NCI-H510A (cell line): Measurements from ENCODE around the gene CARD11.
A peak's percentile ranks its signal among the peaks of the same experiment; 100 is the strongest.

Source experiments
- DNase-seq: peaks from one replicate; lab custom pipeline; 2025; lab: John Stamatoyannopoulos, UW

Gene CARD11

DNA sequence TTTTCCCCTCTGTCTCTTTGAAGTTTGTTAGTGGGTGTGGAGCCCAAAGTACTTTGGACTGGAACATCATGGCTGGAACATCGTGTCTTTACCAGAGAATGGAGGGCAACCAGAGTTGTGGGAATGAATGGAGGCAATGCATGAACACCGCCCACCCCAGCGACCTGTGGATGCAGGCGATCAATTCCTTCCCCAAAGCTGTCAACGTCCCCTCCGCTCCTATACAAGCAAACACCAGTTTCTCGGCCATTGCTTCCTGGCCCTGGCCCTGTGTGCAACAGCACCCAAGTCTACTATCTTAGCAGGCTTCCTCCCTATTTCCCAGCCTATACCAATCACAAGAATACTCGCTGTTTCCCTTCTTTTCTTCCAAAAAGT is 62.6 kb downstream of the CARD11 start:
- no peak for DNase-seq

DNA sequence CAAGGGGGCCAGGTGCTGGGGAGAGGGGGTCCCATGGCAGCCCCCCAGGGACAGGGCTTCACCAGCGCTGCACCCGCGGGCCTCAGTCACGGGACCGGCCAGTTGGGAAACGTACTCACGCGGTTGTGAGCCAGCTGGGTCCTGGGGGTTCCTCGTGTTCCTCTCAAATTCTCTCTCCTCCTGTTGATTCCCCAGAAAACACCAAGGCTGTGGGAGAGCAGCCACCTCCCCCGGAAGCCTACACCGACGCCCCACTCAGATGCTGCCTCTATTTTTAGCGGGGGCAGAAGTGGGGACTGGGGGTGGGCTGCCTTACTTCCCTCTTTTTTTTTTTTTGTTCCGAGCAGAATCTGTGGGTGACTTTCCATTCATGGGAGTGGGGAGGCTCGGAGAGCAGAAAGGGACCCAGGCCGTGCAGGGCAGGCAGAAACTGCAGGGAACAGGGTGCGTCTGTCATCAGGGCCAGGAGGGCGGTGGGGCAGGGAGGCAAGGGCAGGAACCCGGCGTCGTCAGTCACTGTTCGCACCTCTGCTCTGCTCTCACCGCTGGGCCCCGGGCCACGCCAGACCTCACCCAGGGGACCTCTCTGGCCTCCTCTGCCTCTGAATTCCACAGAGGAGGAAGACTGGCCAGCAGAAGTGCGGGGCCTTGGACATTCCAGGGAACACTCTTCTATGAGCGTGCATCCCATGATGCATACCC is 63.1 kb downstream of the CARD11 start:
- no peak for DNase-seq

DNA sequence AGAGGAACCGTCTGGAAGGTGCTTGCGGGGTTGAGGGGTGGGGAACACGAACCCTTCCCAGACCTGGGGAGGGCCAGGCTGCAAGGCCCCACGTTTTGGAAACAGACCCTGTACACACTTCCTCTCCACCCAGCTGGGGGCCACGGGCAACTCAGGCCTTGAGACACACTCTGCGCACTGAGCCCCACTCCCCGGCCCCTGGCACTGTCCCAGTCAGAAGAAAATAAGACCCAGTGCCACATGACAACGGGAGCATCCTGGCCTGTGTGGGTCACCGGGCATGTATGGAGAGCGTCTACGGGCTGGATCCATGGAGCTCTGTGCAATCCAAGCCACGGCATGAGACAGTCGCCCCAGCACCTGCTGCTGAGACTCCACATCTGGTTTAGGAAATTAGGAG is 63.7 kb downstream of the CARD11 start:
- DNase-seq = no peak

DNA sequence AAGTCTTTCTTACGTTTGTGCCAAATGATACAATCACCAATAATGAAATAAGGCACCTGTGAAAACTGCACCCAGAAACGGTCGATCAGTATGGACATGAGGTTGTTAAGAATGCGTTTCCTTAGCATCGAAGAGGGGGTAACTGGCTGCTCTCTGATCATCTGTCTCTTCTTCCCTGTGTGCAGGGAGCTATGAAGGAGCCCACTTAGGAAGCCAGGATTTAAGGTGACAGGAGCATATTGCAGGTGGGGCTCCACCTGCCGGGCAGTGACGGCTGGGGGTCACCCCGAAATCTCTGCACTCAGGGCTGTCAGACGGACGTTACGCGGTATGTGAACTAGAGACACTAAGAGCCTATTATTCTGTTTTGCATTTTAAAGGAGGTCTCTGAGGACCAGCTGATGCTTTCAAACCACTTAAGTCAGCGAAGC is 64.5 kb downstream of the CARD11 start:
- DNase-seq = no peak

DNA sequence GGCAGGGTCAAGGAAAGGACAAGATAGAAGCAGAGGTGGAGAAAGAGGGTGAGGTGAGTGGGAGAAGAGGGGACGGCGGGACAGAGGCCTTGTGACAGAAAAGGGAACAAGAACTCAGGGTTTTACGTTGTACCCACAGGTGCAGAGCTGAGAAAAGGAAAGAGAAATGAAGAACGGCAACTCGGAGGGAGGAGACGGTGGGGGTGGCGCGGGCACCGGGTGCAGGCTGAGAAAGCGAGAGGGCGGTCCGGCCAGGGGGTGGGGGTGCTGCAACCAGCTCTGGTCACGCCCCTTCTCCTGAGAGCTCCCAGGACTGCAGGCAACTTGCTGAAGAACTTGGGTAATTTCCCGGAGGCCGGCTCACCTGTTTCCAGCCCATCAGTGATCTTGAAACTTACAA is 65.3 kb downstream of the CARD11 start:
- DNase-seq = no peak

- DNase-seq = no peak
Measured at GRCh38 chr7:2975821-2976371, 67.8 kb downstream of the CARD11 start.

GRCh38 chr7:2974093-2974819 is 69.4 kb downstream of the CARD11 start:
- no peak for DNase-seq

- no peak for DNase-seq
Measured at GRCh38 chr7:2972835-2973161, 70.9 kb downstream of the CARD11 start.

DNA sequence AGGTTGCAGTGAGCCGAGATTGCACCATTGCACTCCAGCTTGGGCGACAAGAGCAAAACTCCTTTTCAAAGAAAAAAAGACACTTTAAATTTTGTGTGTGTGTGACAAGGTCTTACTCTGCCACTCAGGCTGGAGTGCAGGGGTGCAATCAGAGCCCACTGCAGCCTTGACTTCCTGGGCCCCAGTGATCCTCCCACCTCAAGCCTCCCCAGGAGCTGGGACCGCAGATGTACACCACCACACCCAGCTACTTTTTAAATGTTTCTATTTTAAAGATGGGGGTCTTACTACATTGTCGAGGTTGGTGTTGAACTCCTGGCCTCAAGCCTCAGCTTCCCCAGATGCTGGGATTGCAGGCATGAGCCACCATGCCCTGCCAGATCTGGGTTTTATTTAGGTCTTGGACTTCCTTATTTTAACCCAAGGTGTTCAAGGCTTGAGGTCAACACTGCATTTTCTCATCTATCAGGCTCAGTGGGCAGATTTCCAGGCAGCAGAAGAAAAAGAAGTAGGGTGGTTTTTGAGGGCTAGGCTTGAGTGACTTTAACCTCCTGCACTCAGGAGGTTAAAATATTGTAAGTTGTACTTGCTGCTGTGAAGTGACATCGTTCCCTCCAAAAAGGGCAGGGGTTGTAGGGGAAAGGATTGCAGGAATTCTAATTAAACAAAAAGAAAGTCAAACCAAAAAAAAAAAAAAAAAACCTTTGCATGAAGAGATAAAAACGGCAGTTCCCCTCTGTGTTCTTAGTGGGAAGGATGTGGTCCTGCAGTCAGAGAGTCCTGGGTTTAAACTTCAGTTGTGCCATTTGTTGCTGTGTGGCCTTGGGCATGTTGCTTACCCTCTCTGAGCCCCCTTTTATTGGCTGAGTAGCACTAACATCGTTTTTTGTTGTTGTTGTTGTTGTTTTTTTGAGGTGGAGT is 71.5 kb downstream of the CARD11 start:
- DNase-seq = no peak

GRCh38 chr7:2970861-2971260 is 72.8 kb downstream of the CARD11 start:
- DNase-seq = no peak

DNA sequence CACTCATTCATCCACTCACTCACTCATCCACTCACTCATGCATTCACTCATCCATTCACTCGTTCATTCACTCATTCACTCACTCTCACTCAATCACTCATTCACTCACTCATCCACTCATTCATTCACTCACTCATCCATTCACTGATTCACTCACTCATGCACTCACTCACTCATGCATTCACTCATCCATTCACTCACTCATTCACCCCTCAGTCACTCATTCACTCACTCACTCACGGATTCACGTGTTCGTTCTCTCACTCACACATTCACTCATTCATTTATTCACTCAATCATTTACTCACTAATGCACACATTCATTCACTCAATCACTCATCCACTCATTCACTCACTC is 73.4 kb downstream of the CARD11 start:
- DNase-seq = no peak

GRCh38 chr7:2969398-2970306 is 74.0 kb downstream of the CARD11 start:
- DNase-seq = no peak

DNA sequence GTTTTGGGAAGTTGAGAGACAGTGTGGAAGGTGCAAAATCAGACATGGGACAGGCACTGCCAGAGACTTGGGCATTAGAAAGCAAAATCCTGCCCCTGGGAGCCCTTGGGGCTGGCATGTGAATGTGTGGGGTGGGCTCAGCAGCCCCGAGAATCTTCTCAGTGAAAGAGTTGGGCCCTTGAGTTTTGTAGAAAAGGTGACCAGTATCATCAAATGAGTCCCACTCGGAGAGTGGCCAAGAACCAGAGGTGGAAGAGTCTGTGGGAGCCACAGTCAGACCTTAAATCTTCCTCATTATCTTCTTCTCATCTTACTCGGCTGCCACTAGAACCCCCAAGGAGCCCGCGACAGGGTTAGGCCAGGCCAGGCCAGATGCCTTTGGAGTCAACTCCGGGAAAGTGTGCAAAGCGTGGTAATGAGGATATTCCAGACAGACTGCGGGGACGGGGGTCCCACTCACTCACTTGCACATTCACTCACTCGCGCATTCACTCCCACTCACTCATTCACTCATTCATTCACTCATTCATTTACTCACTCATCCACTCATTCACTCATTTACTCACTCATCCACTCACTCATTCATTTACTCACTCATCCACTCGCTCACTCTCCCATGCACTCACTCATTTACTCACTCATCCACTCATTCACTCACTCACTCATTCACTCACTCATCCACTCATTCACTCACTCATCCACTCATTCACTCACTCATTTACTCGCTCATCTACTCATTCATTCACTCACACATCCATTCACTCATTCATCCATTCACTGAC is 74.9 kb downstream of the CARD11 start:
- DNase-seq = no peak

DNA sequence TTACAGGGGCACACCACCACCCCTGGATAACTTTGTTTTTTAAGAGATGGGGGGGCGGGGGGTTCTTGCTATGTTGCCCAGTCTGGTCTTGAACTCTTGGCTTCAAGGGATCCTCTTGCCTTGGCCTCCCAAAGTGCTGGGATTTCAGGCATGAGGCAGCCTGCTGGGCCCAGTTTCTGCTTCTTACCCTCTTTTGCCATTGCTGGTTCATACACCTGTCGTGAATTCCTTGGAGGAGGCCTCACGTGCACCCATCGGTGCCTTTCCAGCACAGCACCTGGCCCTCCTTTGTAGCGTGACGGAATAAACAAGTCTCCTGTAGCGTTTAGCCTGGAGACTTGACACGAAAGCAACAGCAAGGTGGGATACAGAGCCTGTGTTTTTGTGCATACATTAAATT is 75.5 kb downstream of the CARD11 start:
- DNase-seq = peak; percentile 51

- DNase-seq = no peak
Measured at GRCh38 chr7:2967705-2968104, 76.0 kb downstream of the CARD11 start.

- no peak for DNase-seq
Measured at GRCh38 chr7:2967253-2967652, 76.4 kb downstream of the CARD11 start.

DNA sequence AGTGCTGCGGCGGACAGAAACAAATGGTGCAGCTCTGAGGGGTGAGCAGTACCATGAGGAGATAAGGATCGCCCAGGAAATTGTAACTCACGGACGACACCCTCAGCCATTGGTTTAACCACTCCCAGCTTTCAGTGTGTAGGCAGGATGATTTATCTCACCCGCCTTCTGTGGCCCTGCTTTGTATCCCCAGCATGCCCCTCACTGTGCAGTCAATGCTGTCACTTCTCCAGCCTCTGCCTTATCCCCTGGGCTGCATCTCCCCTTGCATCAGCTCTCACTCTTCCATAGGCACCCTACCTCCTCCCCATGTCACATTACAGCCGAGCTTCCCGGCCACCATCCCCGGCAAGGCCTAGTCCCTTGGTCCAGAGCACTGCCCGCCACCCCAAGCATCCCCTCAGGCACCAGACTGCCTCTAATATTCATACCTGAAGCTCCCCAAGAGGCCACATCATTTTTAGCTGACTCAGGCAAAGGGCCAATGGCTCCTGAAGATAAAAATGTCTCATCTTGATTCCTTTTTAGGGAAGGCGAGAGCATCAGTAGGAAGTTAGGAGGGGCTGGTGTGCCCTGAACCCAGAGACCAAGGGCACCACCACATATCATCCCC is 77.1 kb downstream of the CARD11 start:
- DNase-seq = no peak

- no peak for DNase-seq
Measured at GRCh38 chr7:2965745-2966270, 77.9 kb downstream of the CARD11 start.

DNA sequence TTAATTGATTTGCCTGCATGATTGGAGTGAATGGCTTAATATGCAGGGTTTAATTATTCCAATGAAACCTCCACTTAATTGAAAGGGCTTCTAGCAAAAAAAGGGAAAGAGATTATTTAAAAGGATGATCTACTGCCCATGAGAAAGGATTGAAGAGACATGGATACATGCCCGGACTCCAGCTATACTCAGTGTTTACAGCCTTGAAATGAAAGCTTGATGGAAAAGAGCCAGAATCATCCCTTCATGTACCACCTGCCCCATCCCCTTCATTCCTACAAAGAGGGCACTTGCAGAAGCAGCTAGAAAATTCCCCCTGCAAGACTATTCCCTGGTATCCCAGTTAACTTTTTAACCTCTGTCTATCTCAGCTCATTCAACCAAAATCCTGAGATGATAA is 78.4 kb downstream of the CARD11 start:
- DNase-seq = no peak

DNA sequence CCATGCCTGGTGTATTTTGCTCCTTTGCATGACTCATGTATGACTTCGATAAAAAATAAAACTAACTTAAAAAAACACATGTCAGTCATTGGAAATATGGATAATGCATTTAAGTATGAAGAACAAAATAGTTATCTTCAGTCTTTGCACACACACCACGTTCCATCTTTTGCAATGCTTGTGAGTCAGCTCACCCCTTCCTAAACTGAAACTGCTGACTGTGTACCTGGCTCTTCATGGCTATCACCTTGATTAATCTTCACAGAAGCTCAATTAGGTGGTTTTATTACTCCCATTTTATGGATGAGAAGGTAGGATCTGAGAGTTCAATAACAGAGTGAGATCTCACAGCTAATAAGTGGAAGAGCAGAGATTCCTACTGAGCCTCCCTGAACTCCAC is 79.5 kb downstream of the CARD11 start:
- DNase-seq = no peak
